IMR-90 (cell line): Measurements from ENCODE around the gene ALK.

ENCODE experiments used
- CHD1 ChIP-seq: IDR thresholded peaks from 2 replicates; pipeline ENCODE4 v1.6.1; 2012; ENCODE audit warnings: low read depth, low read length, improper control_type of control experiment
- POLR2A ChIP-seq: IDR thresholded peaks from 2 replicates; pipeline ENCODE4 v1.6.1; 2012; ENCODE audit warnings: mild to moderate bottlenecking, low read depth, low read length
- TF ChIP-seq, protein P1 (sequence below): conservative IDR thresholded peaks from 2 replicates; pipeline ENCODE4 v1.5.1; 2012; ENCODE audit warnings: mild to moderate bottlenecking, low read depth, low read length, improper control_type of control experiment

- TF ChIP-seq, protein P1, sequence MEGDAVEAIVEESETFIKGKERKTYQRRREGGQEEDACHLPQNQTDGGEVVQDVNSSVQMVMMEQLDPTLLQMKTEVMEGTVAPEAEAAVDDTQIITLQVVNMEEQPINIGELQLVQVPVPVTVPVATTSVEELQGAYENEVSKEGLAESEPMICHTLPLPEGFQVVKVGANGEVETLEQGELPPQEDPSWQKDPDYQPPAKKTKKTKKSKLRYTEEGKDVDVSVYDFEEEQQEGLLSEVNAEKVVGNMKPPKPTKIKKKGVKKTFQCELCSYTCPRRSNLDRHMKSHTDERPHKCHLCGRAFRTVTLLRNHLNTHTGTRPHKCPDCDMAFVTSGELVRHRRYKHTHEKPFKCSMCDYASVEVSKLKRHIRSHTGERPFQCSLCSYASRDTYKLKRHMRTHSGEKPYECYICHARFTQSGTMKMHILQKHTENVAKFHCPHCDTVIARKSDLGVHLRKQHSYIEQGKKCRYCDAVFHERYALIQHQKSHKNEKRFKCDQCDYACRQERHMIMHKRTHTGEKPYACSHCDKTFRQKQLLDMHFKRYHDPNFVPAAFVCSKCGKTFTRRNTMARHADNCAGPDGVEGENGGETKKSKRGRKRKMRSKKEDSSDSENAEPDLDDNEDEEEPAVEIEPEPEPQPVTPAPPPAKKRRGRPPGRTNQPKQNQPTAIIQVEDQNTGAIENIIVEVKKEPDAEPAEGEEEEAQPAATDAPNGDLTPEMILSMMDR: no peak
- no peak for TF ChIP-seq CHD1
- TF ChIP-seq POLR2A: no peak
Measured at GRCh38 chr2:29213888-29214291, 707.5 kb downstream of the ALK start.
